GM19438 (cell line): ENCODE results near the gene ZNF140.
A peak's percentile ranks its signal among the peaks of the same experiment; 100 is the strongest.

Experiments
- ATAC-seq: cut with Tn5 transposase; IDR thresholded peaks from one replicate; pipeline ENCODE4 v1.9.1; 2021; ENCODE audit warnings: low read depth; ENCODE audit not compliant: unreplicated experiment

The ZNF140 gene

GRCh38 chr12:133080368-133081158 is at the start of gene ZNF140:
TSS of gene ZNF140 (plus strand) at chr12:133080923. CDS start at chr12:133081321, 398 bp downstream.
- peak; percentile 78 for ATAC-seq

DNA sequence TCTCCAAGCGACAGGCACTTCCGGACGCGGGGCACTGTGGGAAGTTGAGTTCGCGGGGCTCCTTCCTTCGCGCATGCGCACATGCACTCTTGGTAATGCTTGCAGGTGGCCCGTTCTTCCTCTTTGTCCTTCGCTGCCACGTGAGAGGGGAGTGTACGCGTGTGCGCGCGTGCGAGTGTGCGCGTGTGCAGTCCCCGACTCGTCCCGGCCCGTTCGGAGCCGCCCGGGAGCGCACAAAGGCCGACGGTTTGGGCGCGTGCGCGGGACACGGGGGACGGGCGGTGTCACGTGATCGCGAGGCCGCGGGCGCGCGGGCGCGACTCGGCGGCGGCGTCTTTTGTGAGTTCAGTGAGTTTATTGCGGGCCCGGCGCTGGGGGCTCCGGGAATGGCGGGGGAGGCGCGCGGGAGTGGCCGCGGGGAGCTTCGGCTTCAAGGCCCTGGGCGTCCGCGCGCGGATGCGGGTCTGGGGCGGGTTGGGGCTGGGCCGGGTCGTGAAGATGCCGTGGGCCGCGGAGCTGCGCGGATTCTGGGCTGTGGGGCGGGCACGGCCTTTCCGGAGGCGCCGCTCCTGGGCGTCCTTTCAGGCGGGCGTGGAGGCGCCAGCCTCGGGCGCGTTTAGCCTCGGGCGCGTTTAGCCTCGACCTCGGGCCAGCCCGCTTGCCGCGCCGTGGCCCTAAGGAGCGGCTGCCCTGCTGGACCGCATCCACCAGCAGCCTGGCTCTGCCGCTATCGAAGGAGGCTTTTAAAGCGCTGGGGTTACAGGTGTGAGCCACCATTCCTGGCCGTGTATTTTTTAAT is 43.3 kb upstream of the ZNF140 start, which contains the start of gene ZNF84:
Gene ZNF84, plus strand, starts transcription at position 303 of the 799 bp plus-strand sequence. CDS start 3,959 bp downstream, outside the sequence.
- ATAC-seq, result peak; percentile 89

GRCh38 chr12:133038118-133038709 is 42.5 kb upstream of the ZNF140 start:
- ATAC-seq, result no peak

GRCh38 chr12:133046698-133047097 is 34.0 kb upstream of the ZNF140 start:
- no peak for ATAC-seq

GRCh38 chr12:133057446-133057845 is 23.3 kb upstream of the ZNF140 start:
- no peak for ATAC-seq

DNA sequence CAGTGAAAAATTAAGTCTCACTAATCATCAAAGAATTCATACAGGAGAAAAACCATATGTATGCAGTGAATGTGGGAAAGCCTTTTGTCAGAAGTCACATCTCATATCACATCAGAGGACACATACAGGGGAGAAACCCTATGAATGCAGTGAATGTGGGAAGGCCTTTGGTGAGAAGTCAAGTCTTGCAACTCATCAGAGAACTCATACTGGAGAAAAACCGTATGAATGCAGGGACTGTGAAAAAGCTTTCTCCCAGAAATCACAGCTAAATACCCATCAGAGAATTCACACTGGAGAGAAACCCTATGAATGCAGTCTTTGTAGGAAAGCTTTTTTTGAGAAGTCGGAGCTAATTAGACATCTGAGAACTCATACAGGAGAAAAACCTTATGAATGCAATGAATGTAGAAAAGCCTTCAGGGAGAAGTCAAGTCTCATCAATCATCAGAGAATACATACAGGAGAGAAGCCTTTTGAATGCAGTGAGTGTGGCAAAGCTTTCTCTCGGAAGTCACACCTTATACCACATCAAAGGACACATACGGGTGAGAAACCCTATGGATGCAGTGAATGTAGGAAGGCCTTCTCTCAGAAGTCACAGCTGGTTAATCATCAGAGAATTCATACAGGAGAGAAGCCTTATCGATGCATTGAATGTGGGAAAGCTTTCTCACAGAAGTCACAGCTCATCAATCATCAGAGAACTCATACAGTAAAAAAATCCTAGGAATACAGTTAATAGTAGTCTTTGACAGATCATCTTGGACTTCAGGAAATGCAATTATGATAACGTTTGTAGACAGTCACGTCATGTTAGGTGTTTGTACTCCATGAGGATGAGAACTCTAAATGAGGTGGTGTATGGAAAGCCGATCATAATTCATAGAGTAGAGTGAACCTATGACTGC is 22.3 kb upstream of the ZNF140 start:
- ATAC-seq, result no peak

- no peak for ATAC-seq
These were observed 18.8 kb upstream of the ZNF140 start for GRCh38 chr12:133061954-133062353.

- ATAC-seq, result no peak
These were observed 17.2 kb upstream of the ZNF140 start for GRCh38 chr12:133063556-133063955.

DNA sequence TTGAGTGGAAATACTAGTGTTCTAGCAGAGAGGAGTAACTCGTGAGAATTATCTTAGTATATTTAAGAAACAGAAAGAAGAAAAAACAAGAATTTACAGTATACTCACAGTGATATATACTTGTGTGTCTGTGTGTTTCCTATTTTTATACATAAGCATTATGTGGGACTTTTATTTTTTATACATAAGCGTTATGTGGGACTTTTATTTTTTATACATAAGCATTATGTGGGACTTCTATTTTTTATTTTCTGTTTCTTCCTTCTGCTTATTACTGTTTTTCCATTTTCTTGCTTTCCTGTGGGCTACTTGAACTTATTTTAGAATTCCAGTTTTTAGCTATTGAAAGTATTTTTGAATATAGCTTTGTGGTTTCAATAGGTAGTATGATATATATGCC is 6.9 kb upstream of the ZNF140 start:
- ATAC-seq, result no peak

DNA sequence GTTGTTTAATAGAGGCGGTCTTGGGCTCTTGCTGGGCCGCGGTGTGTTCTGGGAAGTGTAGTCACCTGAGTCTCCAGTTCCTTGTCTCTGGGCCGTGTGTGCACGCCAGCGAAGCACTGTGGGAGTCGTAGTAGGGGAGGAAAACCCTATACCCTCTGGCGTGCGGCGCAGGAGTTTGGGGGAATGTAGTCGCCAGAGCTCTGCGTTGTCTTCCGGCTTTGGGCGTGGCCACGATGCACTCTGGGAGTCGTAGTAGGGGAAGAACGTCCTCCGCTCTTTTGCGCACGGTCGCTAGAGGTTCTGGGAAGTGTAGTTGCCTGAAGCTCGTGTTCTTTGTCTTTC is 726 bp upstream of the ZNF140 start:
- peak; percentile 81 for ATAC-seq

DNA sequence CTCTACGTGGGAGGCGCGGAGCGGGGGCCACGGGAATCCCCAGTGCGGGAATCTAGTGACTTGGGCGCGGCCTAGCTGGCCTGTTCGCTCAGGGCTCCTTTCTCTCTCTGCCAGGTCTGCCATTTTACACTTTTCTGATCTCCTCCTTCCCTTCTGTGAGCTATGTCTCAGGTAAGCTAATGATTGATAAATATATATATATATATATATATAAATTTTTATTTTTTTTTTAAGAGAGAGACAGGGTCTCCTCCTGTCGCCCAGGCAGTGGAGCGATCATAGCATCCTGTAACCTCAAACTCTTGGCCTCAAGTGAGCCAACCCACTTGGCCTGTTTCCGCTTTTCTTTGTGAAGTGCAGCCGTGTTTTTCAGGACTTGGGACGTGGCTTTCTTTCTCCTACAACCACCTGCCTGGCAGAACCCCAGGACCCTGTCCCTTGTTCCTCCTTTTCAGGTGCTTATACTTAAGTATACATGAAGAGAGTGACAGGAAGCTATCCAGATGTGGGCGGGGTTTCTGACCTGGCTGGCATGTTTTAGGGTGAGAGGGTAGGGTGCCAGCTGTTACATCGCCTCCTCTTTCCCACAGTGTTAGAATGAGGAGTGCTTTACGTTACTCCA is 547 bp downstream of the ZNF140 start:
- peak; percentile 4 for ATAC-seq

DNA sequence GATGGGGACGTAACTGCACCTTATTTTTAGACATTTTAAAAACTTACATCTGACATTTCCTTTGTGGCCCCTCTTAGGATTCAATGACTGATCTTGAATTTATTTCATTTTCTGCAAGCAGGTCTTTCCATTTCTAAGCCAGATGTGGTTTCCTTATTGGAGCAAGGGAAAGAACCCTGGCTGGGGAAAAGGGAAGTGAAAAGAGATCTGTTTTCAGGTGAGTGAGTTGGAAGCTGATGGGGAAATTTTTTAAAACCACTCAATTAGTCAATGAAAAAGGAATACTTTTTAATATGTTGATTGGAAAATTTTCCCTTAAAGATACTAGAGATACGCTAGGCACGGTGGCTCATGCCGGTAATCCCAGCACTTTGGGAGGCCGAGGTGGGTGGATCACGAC is 2.6 kb downstream of the ZNF140 start:
- no peak for ATAC-seq

GRCh38 chr12:133105620-133106019 is 24.9 kb downstream of the ZNF140 start:
- no peak for ATAC-seq

GRCh38 chr12:133106253-133106652 is 25.5 kb downstream of the ZNF140 start:
- ATAC-seq, result no peak

DNA sequence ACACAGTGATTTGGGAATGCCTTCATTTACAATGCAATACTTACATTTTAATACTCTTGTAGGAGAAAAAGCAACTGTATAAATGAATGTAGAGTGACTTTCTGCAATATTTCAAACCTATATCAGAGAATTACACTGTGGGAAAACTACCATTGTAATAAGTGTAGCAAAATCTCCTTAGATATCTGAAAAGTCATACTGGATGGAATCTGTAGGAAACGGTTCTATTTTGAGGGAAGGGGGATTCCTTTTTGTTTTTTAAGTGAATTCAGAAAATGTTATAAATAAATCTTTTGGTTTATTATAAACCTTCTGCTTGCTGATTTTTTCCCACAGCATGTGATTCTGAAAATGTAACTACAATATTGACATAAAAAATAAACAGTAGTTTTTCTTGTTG is 26.4 kb downstream of the ZNF140 start:
- no peak for ATAC-seq

DNA sequence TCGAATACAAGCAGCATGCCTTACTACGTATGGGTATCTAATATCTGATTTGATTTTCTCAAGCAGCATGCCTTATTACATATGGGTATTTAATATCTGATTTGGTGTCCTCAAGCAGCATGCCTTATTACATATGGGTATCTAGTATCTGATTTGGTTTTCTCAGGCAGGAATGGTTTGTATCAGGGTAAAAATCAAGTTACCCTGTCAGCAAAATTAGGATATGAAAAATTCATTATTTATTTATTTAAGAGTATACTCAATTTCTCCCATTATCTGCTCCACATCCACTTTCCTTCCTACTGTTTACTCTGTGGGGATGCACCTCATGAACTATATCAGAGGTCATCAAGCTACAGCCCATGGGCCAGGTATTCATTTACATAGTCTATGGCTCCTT is 27.4 kb downstream of the ZNF140 start:
- no peak for ATAC-seq

- ATAC-seq, result no peak
These were observed 39.9 kb downstream of the ZNF140 start for GRCh38 chr12:133120385-133121191.

- ATAC-seq, result no peak
These were observed 44.0 kb downstream of the ZNF140 start for GRCh38 chr12:133124674-133125073.

GRCh38 chr12:133129368-133130037 is 48.8 kb downstream of the ZNF140 start:
- no peak for ATAC-seq
